Activated CD4-positive, alpha-beta T cell treated with anti-CD3 and anti-CD28 coated beads for 36 hours (primary cell): Measurements from ENCODE around the gene MCM10. TPM values are rescaled to one million over a fixed set of nuclear protein-coding genes. Genes with fewer than 3 reads are reported as not detected.
"Not testable (repeated sequence)": the region's sequence is repeated elsewhere in the genome, so short reads cannot be mapped to it uniquely, and the experiment has no call there.

ENCODE experiments used
- ATAC-seq: fragments of 200-7000 bp; cut with Tn5 transposase; one replicate; pipeline ENCODE4 v1.10.0; 2021; ENCODE audit warnings: mild to moderate bottlenecking, moderate library complexity
- CTCF ChIA-PET: fragments of 350-600 bp; sonication (Branson Sonifier 250); formaldehyde crosslinking; loops from one replicate; lab custom pipeline; 2021; ENCODE audit warnings: antibody characterized with exemption; lab: Charles Lee
- POLR2A ChIA-PET: fragments of 350-600 bp; sonication (Branson Sonifier 250); formaldehyde crosslinking; loops from one replicate; lab custom pipeline; 2021; ENCODE audit warnings: antibody characterized with exemption, inconsistent platforms; lab: Charles Lee
- DNase-seq: peaks from one replicate; pipeline ENCODE4 v3.0.0-alpha.2; 2020
- H3K27ac Mint-ChIP-seq: one replicate; pipeline ENCODE4 v1.8.0; 2021; ENCODE audit warnings: mixed read lengths
- H3K27me3 Mint-ChIP-seq: one replicate; pipeline ENCODE4 v1.8.0; 2021; ENCODE audit warnings: mixed read lengths
- H3K36me3 Mint-ChIP-seq: one replicate; pipeline ENCODE4 v1.8.0; 2021; ENCODE audit warnings: low read depth, mixed read lengths
- H3K4me1 Mint-ChIP-seq: one replicate; pipeline ENCODE4 v1.8.0; 2021; ENCODE audit warnings: mixed read lengths
- H3K4me3 Mint-ChIP-seq: one replicate; pipeline ENCODE4 v1.8.0; 2021; ENCODE audit warnings: mild to moderate bottlenecking, moderate library complexity, mixed read lengths
- H3K9me3 Mint-ChIP-seq: one replicate; pipeline ENCODE4 v1.8.0; 2021; ENCODE audit warnings: low read depth, mixed read lengths
- intact Hi-C, 2 experiments: fragments of 100-400 bp; cut with DNase I in 1 of 2; cut with micrococcal nuclease in 1 of 2; formaldehyde crosslinking; loops; one replicate each; pipeline versions ENCODE4 v1.14.2 to v1.15.1; 2022 to 2024; cut with DNase I, micrococcal nuclease
- total RNA-seq, 2 experiments: library from RNA; stranded (reverse); gene quantifications; one replicate each; pipeline ENCODE4 v1.2.3, GENCODE V29; 2021

MCM10 gene
- total RNA-seq, 2 experiments from 2014 or later, result 86.0 to 86.2 TPM

DNA sequence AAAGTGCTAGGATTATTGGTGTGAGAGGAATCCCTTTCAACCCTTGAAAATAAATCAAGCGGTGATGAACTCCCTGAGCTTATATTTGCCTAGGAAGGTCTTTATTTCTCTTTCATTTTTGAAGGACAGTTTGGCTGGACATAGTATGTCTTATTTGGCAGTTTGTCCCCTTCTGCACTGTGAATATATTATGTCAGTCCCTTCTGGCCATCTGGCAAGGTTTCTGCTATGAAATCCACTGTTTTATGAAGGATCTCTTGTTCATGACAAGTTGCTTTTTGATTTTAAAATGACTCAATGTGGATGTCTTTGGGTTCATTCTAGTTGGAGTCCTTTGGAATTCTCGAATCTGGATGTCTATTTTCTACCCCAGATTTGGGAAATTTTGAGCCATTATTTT is 21.7 kb upstream of the MCM10 start:
- intact Hi-C loops, result no loop called here
- POLR2A ChIA-PET, result no interaction called here
- Mint-ChIP-seq H3K27ac (no peak overlapping the region), H3K4me1 (no peaks in the 10 kb centered on the region), H3K9me3 (peaks cover 5% of the 10 kb centered on the region), H3K36me3 (peaks cover 66% of the 10 kb centered on the region), H3K27me3 (no peaks in the 10 kb centered on the region), H3K4me3 (no peak overlapping the region)
- CTCF ChIA-PET, result no interaction called here
- ATAC-seq (no peak), DNase-seq (no peak)

DNA sequence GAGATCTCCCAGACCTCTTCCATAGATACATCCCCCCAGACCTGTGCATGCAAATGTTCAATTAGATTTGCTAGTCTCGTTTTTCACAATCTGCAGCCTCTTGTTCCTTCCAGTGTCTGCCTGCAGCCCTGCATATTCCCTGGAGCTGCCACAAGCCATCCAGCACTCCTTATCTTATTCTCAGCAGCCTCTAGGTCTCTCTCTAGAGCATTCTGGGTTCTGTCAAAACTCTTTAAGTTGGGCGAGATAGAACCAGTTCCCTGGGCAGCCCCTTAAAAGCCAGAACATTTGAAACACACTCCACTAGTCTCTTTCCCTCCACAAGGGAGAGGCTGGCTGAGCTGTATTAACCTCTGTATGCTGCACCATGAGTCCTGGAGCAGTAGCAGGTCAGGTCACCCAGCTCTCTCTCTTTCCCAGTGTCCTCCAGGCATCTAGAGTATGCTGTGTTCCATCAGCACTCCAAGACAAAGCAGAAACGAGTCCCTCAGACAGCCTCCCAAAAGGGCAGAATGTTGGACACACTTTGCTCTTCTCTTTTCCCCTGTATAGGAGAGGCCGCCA is 20.6 kb upstream of the MCM10 start:
- CTCF ChIA-PET, result interaction anchor here (0.5 kb wide), 1 partner anchor 31 kb away, joined by 4 read pairs; no protein-coding TSS in a partner anchor
- intact Hi-C loops, result no loop called here
- ATAC-seq (no peak), DNase-seq (no peak)
- no peaks in the 10 kb centered on the region for H3K4me1 Mint-ChIP-seq
- POLR2A ChIA-PET, result no interaction called here
- no peaks in the 10 kb centered on the region for H3K27me3 Mint-ChIP-seq
- H3K4me3 Mint-ChIP-seq, result no peak overlapping the region
- peaks cover 11% of the 10 kb centered on the region for H3K9me3 Mint-ChIP-seq
- no peak overlapping the region for H3K27ac Mint-ChIP-seq
- peaks cover 59% of the 10 kb centered on the region for H3K36me3 Mint-ChIP-seq

DNA sequence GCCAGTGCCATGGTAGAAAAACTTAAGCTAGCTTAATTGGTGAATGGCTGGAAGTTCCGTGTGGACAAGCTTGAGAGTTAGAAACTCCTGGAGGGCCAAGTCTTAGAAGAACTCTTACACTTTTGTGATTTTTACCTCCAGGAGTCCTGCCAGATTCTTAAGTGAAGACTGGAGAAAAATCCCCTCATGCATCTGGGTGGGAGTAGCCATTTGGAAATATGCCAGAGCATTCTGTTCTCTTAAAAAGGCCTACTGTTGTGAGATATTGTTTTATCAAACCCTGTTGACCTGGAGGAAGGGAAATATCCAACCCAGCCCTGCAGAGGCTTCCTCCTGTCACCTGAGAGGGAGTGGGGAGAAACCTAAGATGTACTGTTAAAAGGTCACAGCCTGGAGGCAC is 17.6 kb upstream of the MCM10 start:
- peaks cover 44% of the 10 kb centered on the region for H3K36me3 Mint-ChIP-seq
- intact Hi-C loops, result no loop called here
- H3K9me3 Mint-ChIP-seq, result peaks cover 23% of the 10 kb centered on the region
- H3K4me3 Mint-ChIP-seq, result no peak overlapping the region
- DNase-seq (no peak), ATAC-seq (no peak)
- POLR2A ChIA-PET, result interaction anchor here (0.7 kb wide), 1 partner anchor 142 kb away, joined by 6 read pairs; no protein-coding TSS in a partner anchor
- H3K27me3 Mint-ChIP-seq, result no peaks in the 10 kb centered on the region
- no peak overlapping the region for H3K27ac Mint-ChIP-seq
- CTCF ChIA-PET, result interaction anchor here (0.7 to 1.4 kb wide), 2 partner anchors 12 to 1338 kb away, joined by 3 to 4 read pairs; no protein-coding TSS in a partner anchor
- no peaks in the 10 kb centered on the region for H3K4me1 Mint-ChIP-seq

DNA sequence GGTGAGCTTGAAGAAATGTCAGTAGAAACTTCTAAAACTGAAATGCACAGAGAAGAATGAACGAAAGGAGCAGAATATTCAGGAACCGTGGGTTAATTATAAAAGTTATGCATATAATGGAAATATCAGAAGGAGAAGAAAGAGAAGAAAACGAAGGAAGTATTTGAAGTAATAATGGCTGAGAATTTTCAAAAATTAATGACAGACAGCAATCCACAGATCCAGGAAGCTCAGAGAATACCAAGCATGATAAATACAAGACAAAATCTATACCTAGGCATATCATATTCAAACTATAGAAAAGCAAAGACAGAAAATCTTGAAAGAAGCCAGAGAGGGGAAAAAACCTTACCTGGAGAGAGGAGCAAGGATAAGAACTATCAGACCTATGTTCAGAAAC is 16.5 kb upstream of the MCM10 start:
- Mint-ChIP-seq H3K4me3 (no peak overlapping the region), H3K4me1 (no peaks in the 10 kb centered on the region), H3K36me3 (peaks cover 40% of the 10 kb centered on the region), H3K27me3 (no peaks in the 10 kb centered on the region), H3K9me3 (peaks cover 23% of the 10 kb centered on the region), H3K27ac (no peak overlapping the region)
- POLR2A ChIA-PET, result no interaction called here
- CTCF ChIA-PET, result no interaction called here
- intact Hi-C loops, result no loop called here
- DNase-seq (no peak), ATAC-seq (no peak)

DNA sequence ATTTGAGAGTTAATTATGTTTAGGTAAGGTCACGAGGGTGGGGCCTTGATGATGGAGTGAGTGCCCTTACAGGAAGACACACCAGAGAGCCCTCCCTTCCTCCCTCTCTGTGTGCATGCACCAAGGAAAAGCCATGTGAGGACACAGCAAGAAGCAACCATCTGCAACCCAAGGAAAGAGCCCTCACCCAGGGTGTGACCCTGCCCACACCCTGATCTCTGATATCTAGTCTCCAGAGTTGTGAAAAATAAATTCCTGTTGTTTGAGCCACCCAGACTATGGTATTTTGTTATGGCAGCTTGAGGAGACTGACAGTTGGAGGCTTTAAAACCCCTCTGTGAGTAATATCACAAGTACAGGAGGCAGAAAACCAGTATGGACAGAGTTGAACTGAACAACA is 15.0 kb upstream of the MCM10 start:
- H3K4me1 Mint-ChIP-seq, result no peaks in the 10 kb centered on the region
- POLR2A ChIA-PET, result no interaction called here
- CTCF ChIA-PET, result no interaction called here
- intact Hi-C loops, result no loop called here
- H3K4me3 Mint-ChIP-seq, result no peak overlapping the region
- DNase-seq, result no peak
- H3K36me3 Mint-ChIP-seq, result peaks cover 27% of the 10 kb centered on the region
- no peak for ATAC-seq
- peaks cover 25% of the 10 kb centered on the region for H3K9me3 Mint-ChIP-seq
- no peaks in the 10 kb centered on the region for H3K27me3 Mint-ChIP-seq
- H3K27ac Mint-ChIP-seq, result no peak overlapping the region

DNA sequence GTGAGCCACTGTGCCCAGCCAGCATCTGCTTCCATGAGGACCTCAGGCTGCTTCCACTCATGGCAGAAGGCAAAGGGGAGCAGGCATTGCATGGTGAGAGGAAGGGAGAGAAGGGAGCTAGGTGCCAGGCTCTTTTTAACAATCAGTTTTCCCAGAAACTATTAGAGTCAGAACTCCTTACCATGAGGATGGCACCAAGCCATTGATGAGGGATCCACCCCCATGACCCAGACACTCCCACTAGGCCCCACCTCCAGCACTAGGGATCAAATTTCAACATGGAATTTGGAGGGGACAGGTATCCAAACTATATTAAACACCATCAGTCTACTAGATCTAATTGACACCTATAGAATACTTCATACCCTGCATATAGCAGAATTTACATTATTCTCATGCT is 14.2 kb upstream of the MCM10 start:
- intact Hi-C loops, result no loop called here
- ATAC-seq, result no peak
- H3K27me3 Mint-ChIP-seq, result no peaks in the 10 kb centered on the region
- no peak for DNase-seq
- no peaks in the 10 kb centered on the region for H3K4me1 Mint-ChIP-seq
- peaks cover 25% of the 10 kb centered on the region for H3K9me3 Mint-ChIP-seq
- CTCF ChIA-PET, result no interaction called here
- no peak overlapping the region for H3K4me3 Mint-ChIP-seq
- POLR2A ChIA-PET, result no interaction called here
- H3K36me3 Mint-ChIP-seq, result peaks cover 26% of the 10 kb centered on the region
- no peak overlapping the region for H3K27ac Mint-ChIP-seq

DNA sequence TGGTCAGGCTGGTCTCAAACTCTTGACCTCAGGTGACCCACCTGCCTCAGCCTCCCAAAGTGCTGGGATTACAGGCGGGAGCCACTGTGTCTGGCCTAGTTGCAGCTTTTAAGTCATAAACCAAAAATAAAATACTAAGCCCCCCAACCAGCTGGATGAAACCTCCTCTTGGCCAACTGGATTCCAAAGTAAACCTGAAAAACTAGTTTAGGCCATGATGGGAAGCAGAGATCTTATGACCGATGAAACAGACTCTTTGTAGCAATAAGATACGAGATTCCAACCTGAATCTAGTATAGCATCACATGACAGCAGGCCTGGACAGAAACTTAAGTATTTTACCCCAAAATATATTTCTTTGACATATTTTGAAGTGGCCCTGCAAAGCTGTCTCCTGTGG is 9.1 kb upstream of the MCM10 start:
- Mint-ChIP-seq H3K4me3 (no peak overlapping the region), H3K27ac (no peak overlapping the region), H3K36me3 (peaks cover 2% of the 10 kb centered on the region), H3K9me3 (peaks cover 8% of the 10 kb centered on the region), H3K4me1 (peaks cover under 1% of the 10 kb centered on the region), H3K27me3 (peaks cover 3% of the 10 kb centered on the region)
- DNase-seq (no peak), ATAC-seq (no peak)
- POLR2A ChIA-PET, result no interaction called here
- CTCF ChIA-PET, result no interaction called here
- intact Hi-C loops, result no loop called here

DNA sequence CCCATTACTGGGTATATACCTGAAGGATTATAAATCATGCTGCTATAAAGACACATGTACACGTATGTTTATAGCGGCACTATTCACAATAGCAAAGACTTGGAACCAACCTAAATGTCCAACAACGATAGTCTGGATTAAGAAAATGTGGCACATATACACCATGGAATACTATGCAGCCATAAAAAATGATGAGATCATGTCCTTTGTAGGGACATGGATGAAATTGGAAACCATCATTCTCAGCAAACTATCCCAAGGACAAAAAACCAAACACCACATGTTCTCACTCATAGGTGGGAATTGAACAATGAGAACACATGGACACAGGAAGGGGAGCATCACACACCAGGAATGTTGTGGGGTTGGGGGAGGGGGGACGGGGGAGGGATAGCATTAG is 5.5 kb upstream of the MCM10 start:
- H3K27me3 Mint-ChIP-seq, ATAC-seq, CTCF ChIA-PET, H3K36me3 Mint-ChIP-seq, intact Hi-C loops, DNase-seq, H3K4me3 Mint-ChIP-seq, H3K4me1 Mint-ChIP-seq, H3K27ac Mint-ChIP-seq, POLR2A ChIA-PET, H3K9me3 Mint-ChIP-seq: not testable (repeated sequence)

DNA sequence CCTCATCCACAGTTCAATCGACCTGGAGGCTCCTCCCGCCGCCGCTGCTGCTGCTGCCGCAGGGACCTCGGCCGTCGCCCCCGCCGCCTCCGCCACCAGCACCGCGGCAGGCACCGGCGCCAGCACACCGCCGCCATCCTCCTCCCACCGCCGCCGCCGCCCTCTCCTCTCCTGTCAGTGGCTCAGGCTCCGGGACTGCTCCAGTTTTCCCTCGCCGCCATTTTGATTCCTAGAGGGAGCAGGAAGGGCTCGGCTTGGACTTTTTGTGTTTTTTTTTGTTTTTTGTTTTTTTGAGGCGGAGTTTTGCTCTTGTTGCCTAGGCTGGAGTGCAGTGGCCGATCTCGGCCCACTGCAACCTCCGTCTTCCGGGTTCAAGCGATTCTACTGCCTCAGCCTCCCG is 3.0 kb upstream of the MCM10 start:
- ChIA-PET POLR2A (no interaction called here), CTCF (interaction anchor here (1.4 kb wide), 1 partner anchor 145 kb away, joined by 8 read pairs; no protein-coding TSS in a partner anchor)
- Mint-ChIP-seq H3K4me3 (peak overlapping the region; percentile 59), H3K4me1 (peaks cover 16% of the 10 kb centered on the region), H3K9me3 (no peaks in the 10 kb centered on the region), H3K27ac (peak overlapping the region; percentile 37), H3K27me3 (peaks cover 3% of the 10 kb centered on the region), H3K36me3 (peaks cover 14% of the 10 kb centered on the region)
- ATAC-seq (no peak), DNase-seq (peak; percentile 53)
- intact Hi-C loops, result no loop called here

DNA sequence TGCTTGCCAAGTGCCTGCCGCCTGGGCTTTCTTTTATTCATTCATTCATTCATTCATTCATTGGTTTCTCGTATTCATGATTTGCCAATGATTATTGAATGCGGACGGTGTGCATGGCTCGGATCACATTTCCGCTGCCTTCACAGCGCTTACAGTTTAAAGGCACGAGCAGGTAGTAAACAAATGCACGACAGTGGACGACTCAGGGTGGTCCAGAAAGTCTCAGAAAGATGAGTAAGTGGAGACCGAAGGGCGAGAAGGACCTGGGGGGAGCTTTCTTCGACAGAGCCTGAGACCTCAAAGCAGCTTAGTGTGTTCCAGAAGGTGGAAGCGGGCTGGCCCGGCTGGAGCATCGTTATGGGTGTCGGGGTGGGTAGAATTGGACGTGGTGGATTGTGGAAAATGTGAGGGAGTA is 506 bp downstream of the MCM10 start:
- peak; percentile 9 for ATAC-seq
- peak; percentile 42 for DNase-seq
- peak overlapping the region; percentile 59 for H3K27ac Mint-ChIP-seq
- intact Hi-C loops, result loop anchor here (1.0 to 10.0 kb wide), 14 partner anchors 60 to 1120 kb away; partner anchors contain the start of genes DHTKD1 (in 2 of the 2), OPTN (in 2 of the 2), PRPF18 (in 2 of the 2) and SEPHS1 (in 2 of the 2)
- CTCF ChIA-PET, result interaction anchor here (0.6 to 2.2 kb wide), 12 partner anchors 15 to 434 kb away, joined by 3 to 16 read pairs (median 4); no protein-coding TSS in a partner anchor
- no peaks in the 10 kb centered on the region for H3K27me3 Mint-ChIP-seq
- POLR2A ChIA-PET, result interaction anchor here (0.5 to 0.6 kb wide), 3 partner anchors 141 to 231 kb away, joined by 3 to 6 read pairs (median 3); no protein-coding TSS in a partner anchor
- H3K4me1 Mint-ChIP-seq, result peaks cover 26% of the 10 kb centered on the region
- H3K9me3 Mint-ChIP-seq, result no peaks in the 10 kb centered on the region
- H3K4me3 Mint-ChIP-seq, result peak overlapping the region; percentile 91
- peaks cover 37% of the 10 kb centered on the region for H3K36me3 Mint-ChIP-seq

DNA sequence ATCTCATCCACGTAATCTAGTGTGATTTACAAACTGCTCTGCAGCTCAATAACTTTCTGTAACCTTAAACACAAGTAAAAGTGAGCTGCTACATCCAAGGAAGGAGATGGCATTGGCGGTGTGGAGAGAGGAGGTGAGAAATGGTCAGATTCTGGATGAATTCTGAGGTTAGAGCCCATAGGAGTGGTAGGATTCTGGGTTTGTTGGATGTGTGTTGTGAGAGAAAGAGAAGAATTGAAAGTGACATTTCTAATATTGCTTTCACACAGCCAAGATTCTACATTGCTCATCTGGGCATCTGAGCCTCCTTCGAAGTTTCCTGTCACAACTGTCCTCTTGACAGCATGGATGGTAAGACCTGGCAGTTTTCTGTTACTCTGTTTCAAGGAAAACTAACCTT is 2.5 kb downstream of the MCM10 start:
- Mint-ChIP-seq H3K4me3 (no peak overlapping the region), H3K4me1 (peaks cover 24% of the 10 kb centered on the region), H3K27me3 (no peaks in the 10 kb centered on the region), H3K36me3 (peaks cover 51% of the 10 kb centered on the region), H3K27ac (no peak overlapping the region), H3K9me3 (no peaks in the 10 kb centered on the region)
- POLR2A ChIA-PET, result no interaction called here
- ATAC-seq, result no peak
- CTCF ChIA-PET, result interaction anchor here (0.9 to 1.2 kb wide), 3 partner anchors 66 to 371 kb away, joined by 3 to 4 read pairs (median 3); no protein-coding TSS in a partner anchor
- intact Hi-C loops, result loop anchor here (5.0 to 10.0 kb wide), 5 partner anchors 62 to 1122 kb away; partner anchors contain the start of genes UPF2 (in 2 of the 2), DHTKD1 (in 1 of the 2) and OPTN (in 1 of the 2)
- no peak for DNase-seq

DNA sequence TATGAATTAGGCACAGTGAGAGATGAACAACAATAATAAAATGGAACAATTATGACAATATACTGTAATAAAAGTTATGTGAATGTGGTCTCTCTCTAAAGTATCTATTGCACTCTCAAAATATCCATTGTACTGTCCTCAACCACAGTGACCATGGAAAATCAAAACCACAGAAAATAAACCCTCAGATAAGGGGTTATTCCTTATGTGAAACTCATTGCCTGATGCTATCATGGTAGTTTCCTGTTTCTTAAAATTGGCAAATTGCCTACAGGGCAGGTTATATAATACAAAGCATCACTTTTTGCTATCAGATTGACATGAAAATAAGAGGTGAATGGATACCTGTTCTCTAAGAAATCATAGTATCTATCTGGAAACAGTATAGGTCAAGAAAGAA is 3.8 kb downstream of the MCM10 start:
- H3K4me3 Mint-ChIP-seq, result no peak overlapping the region
- no peak overlapping the region for H3K27ac Mint-ChIP-seq
- DNase-seq (no peak), ATAC-seq (no peak)
- peaks cover 60% of the 10 kb centered on the region for H3K36me3 Mint-ChIP-seq
- intact Hi-C loops, result loop anchor here in 1 of 2 experiments (10.0 kb wide), 1 partner anchor 1120 kb away; the partner anchor contains the start of gene UPF2
- H3K4me1 Mint-ChIP-seq, result peaks cover 24% of the 10 kb centered on the region
- CTCF ChIA-PET, result no interaction called here
- no peaks in the 10 kb centered on the region for H3K27me3 Mint-ChIP-seq
- H3K9me3 Mint-ChIP-seq, result no peaks in the 10 kb centered on the region
- POLR2A ChIA-PET, result no interaction called here
